MCF 10A (cell line): ENCODE measurements around the gene DNAJC17. TPM values are rescaled to one million over a fixed set of nuclear protein-coding genes. Genes with fewer than 3 reads are reported as not detected.

Source experiments
- BruUV-seq: library from RNA; stranded (reverse); fragments of 400-500 nt; replicated peaks from 2 replicates; lab custom pipeline; 2021; lab: Mats Ljungman, UMichigan
- CTCF ChIA-PET: fragments of 300-600 bp; sonication (Branson Sonifier 250); formaldehyde crosslinking; extraction: SDS; loops from one replicate; lab custom pipeline; 2021; ENCODE audit warnings: antibody characterized with exemption, inconsistent platforms; lab: Yijun Ruan, JAX
- POLR2A ChIA-PET: fragments of 300-600, 350-650 bp; sonication (Branson Sonifier 250); formaldehyde crosslinking; extraction: SDS; loops from one replicate; lab custom pipeline; 2020; ENCODE audit warnings: antibody characterized with exemption, inconsistent platforms; lab: Yijun Ruan, JAX
- DNase-seq: peaks from one replicate; pipeline ENCODE4 v3.0.0-alpha.2; 2018; ENCODE audit not compliant: unreplicated experiment
- H3K27ac Mint-ChIP-seq: one replicate; pipeline ENCODE4 v1.8.0; 2022; ENCODE audit warnings: mild to moderate bottlenecking, low read depth, mixed read lengths; ENCODE audit not compliant: unreplicated experiment
- H3K27me3 Mint-ChIP-seq: one replicate; pipeline ENCODE4 v1.8.0; 2022; ENCODE audit warnings: mixed read lengths; ENCODE audit not compliant: insufficient read depth, unreplicated experiment
- H3K36me3 Mint-ChIP-seq: one replicate; pipeline ENCODE4 v1.8.0; 2022; ENCODE audit warnings: mild to moderate bottlenecking, moderate library complexity, mixed read lengths; ENCODE audit not compliant: insufficient read depth, unreplicated experiment
- H3K4me1 Mint-ChIP-seq: one replicate; pipeline ENCODE4 v1.8.0; 2022; ENCODE audit warnings: mixed read lengths; ENCODE audit not compliant: insufficient read depth, unreplicated experiment
- H3K4me3 Mint-ChIP-seq: one replicate; pipeline ENCODE4 v1.8.0; 2022; ENCODE audit warnings: mild to moderate bottlenecking, moderate library complexity, mixed read lengths; ENCODE audit not compliant: unreplicated experiment
- H3K9me3 Mint-ChIP-seq: one replicate; pipeline ENCODE4 v1.8.0; 2022; ENCODE audit warnings: mixed read lengths; ENCODE audit not compliant: unreplicated experiment
- CTCF ChIP-seq: fragments of 200-600 bp; IDR thresholded peaks from one replicate; pipeline ENCODE4 v1.8.0; 2022; ENCODE audit warnings: antibody characterized with exemption, mild to moderate bottlenecking; ENCODE audit not compliant: unreplicated experiment
- intact Hi-C: fragments of 100-400 bp; cut with micrococcal nuclease; formaldehyde crosslinking; loops from 2 replicates; pipeline ENCODE4 v1.14.1; 2022
- total RNA-seq: library from RNA; stranded (reverse); gene quantifications from 2 replicates; pipeline ENCODE4 v1.2.3, GENCODE V29; 2022

The DNAJC17 gene
- total RNA-seq, 1 experiment from 2014 or later: 55.1 TPM

GRCh38 chr15:40763801-40764628 lies 43.3 kb downstream of the DNAJC17 start, which contains the start of gene GCHFR:
TSS of gene GCHFR (plus strand) at chr15:40764068. CDS start at chr15:40764181, 113 bp downstream.
- Mint-ChIP-seq H3K4me1 (peaks cover 24% of the 10 kb centered on the region), H3K27ac (peak within 1 kb of the TSS; percentile 88), H3K4me3 (peak within 1 kb of the TSS; percentile 68), H3K27me3 (no peaks in the 10 kb centered on the region), H3K9me3 (no peaks in the 10 kb centered on the region), H3K36me3 (peaks cover 37% of the 10 kb centered on the region)
- ChIA-PET CTCF (interaction anchor here (0.6 to 0.9 kb wide), 7 partner anchors 20 to 176 kb away, joined by 3 to 4 read pairs (median 3); partner anchors contain the start of gene DNAJC17), POLR2A (interaction anchor here (0.6 to 4.2 kb wide), 12 partner anchors 11 to 960 kb away, joined by 3 to 28 read pairs (median 4); partner anchors contain the start of genes DNAJC17, RAD51, SPINT1 and VPS18)
- peak; percentile 78 for DNase-seq
- BruUV-seq: no TSS peak
- TF ChIP-seq CTCF: no peak
- intact Hi-C loops: loop anchor here (10.0 kb wide), 1 partner anchor 169 kb away; the partner anchor contains the start of gene KNL1

DNA sequence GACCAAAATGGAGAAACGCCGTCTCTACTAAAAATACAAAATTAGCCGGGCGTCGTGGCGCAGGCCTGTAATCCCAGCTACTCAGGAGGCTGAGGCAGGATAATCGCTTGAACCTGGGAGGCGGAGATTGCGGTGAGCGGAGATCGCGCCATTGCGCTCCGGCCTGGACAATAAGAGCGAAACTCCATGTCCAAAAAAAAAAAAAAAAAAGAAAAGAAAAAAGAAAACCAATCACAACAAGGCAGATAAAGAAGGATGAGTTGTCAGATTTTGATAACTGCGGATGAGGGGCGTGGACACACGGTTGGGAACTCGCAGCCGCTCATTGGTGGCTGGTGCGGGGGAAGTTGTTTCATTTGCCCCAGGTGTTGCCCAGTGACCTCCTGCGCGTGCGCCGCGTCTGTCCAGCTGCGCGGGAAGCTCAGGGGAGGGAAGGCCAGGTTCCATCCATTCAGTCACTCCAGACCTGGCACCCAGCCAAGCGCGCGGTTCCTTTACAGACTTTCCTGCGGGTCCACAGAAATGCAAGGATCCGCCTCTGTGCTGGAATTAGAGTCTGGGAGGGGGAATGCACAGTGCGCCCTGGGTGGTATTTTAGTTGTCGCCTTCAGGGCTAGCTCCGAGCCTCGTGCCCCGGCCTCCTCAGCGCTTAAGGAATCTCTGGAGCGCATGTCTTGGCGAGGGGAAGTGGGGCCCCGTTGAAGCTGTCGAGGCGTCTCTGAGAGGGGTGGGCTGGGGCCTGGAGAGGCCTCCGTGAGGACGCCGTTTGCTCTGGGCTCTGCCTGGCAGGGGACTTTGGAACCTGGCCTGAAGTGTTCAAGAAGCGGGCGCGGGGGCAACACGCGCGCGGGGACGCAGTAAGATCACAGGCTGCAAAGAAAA lies 44.1 kb downstream of the DNAJC17 start:
- POLR2A ChIA-PET: interaction anchor here (0.7 to 4.2 kb wide), 6 partner anchors 14 to 583 kb away, joined by 3 to 28 read pairs (median 4); partner anchors contain the start of genes RAD51, SPINT1 and VPS18
- H3K27me3 Mint-ChIP-seq: no peaks in the 10 kb centered on the region
- peaks cover 19% of the 10 kb centered on the region for H3K4me1 Mint-ChIP-seq
- H3K36me3 Mint-ChIP-seq: peaks cover 28% of the 10 kb centered on the region
- BruUV-seq: no TSS peak
- no peaks in the 10 kb centered on the region for H3K9me3 Mint-ChIP-seq
- TF ChIP-seq CTCF: no peak
- CTCF ChIA-PET: interaction anchor here (0.6 to 1.5 kb wide), 4 partner anchors 16 to 65 kb away, joined by 3 read pairs; partner anchors contain the start of gene DNAJC17
- DNase-seq: peak; percentile 70
- no peak overlapping the region for H3K27ac Mint-ChIP-seq
- peak overlapping the region; percentile 68 for H3K4me3 Mint-ChIP-seq
- intact Hi-C loops: loop anchor here (10.0 kb wide), 1 partner anchor 168 kb away; the partner anchor contains the start of gene KNL1

- no peak overlapping the region for H3K4me3 Mint-ChIP-seq
- no peak for TF ChIP-seq CTCF
- no peaks in the 10 kb centered on the region for H3K9me3 Mint-ChIP-seq
- peaks cover under 1% of the 10 kb centered on the region for H3K4me1 Mint-ChIP-seq
- POLR2A ChIA-PET: interaction anchor here (0.7 to 0.9 kb wide), 2 partner anchors 10 to 167 kb away, joined by 3 to 5 read pairs; partner anchors contain the start of gene C15orf62
- CTCF ChIA-PET: interaction anchor here (0.7 kb wide), 1 partner anchor 171 kb away, joined by 3 read pairs; no protein-coding TSS in a partner anchor
- BruUV-seq: no TSS peak
- intact Hi-C loops: loop anchor here (10.0 kb wide), 1 partner anchor 165 kb away; the partner anchor contains the start of gene KNL1
- peaks cover 8% of the 10 kb centered on the region for H3K36me3 Mint-ChIP-seq
- no peaks in the 10 kb centered on the region for H3K27me3 Mint-ChIP-seq
- no peak overlapping the region for H3K27ac Mint-ChIP-seq
- DNase-seq: no peak
Measured at GRCh38 chr15:40759961-40760360, 47.3 kb downstream of the DNAJC17 start.
